Body of pancreas (tissue), 4 donors: Measurements from ENCODE around the gene KIAA0232. TPM values are rescaled to one million over a fixed set of nuclear protein-coding genes. Genes with fewer than 3 reads are reported as not detected.
"Not testable (repeated sequence)": the region's sequence is repeated elsewhere in the genome, so short reads cannot be mapped to it uniquely, and the experiment has no call there.

ENCODE experiments used
- ATAC-seq: fragments of 150-250 bp; one replicate; pipeline ENCODE4 v1.9.1; 2016
- DNase-seq, 4 donors: peaks; one replicate each; pipeline ENCODE4 v3.0.0-alpha.2; 2019
- H3K27ac ChIP-seq, 4 donors: fragments of 200-600 bp; sonication (generic); 1 replicate in 3 of 4; 2 replicates in 1 of 4; pipeline versions ENCODE4 v1.5.1 to v1.6.1; 2016 to 2019; ENCODE audit warnings: mild to moderate bottlenecking in 1 of 4, mixed read lengths in 1 of 4, moderate library complexity in 1 of 4
- H3K27me3 ChIP-seq, 2 donors: fragments of 200-600 bp; sonication (generic); one replicate each; pipeline ENCODE4 v1.6.0; 2016; ENCODE audit warnings: mild to moderate bottlenecking in 1 of 2
- H3K36me3 ChIP-seq, 2 donors: fragments of 200-600 bp; sonication (generic); replicated peaks in 1 of 2; 2 replicates each; pipeline ENCODE4 v1.5.1; 2016; ENCODE audit warnings: low read depth in 2 of 2; ENCODE audit not compliant: insufficient read depth in 1 of 2
- H3K4me1 ChIP-seq: fragments of 200-600 bp; sonication (generic); one replicate; pipeline ENCODE4 v1.6.0; 2016
- H3K4me3 ChIP-seq, 2 donors: fragments of 200-600 bp; sonication (generic); 1 replicate in 1 of 2; 2 replicates in 1 of 2; pipeline ENCODE4 v1.5.1; 2016 to 2019
- H3K9me3 ChIP-seq, 3 donors: fragments of 200-600 bp; sonication (generic); 1 replicate in 2 of 3; 2 replicates in 1 of 3; pipeline ENCODE4 v1.5.1; 2016
- CTCF ChIP-seq, 7 experiments: fragments of 450-650 bp in 4 of 7; fragments of 200-600 bp in 3 of 7; sonication (generic) in 3 of 7; IDR thresholded peaks; one replicate each; pipeline ENCODE4 v1.5.1; 2016 to 2019; ENCODE audit warnings: antibody characterized with exemption in 7 of 7
- POLR2A ChIP-seq, 3 donors: fragments of 450-650 bp; IDR thresholded peaks; one replicate each; pipeline ENCODE4 v1.6.1; 2016; ENCODE audit warnings: antibody characterized with exemption in 3 of 3, mild to moderate bottlenecking in 2 of 3
- WGBS, 2 donors: methylation state at CpG; one replicate each; pipeline ENCODE4 v1.1.5; 2017; 5-methylcytosine and 5-hydroxymethylcytosine counted together
- intact Hi-C: fragments of 100-400 bp; cut with DNase I; formaldehyde crosslinking; loops from one replicate; pipeline ENCODE4 v1.15.1; 2023
- total RNA-seq, 2 donors: library from RNA; depleted of rRNA; stranded (reverse); fragments of >200 nt; gene quantifications; one replicate each; pipeline ENCODE4 v1.1.0, GENCODE V29; 2016

The KIAA0232 gene
- total RNA-seq, 2 donors from 2014 or later = 9.6 to 15.0 TPM

GRCh38 chr4:6826781-6827508, 44.4 kb downstream of the KIAA0232 start:
- Histone ChIP-seq H3K4me3 (no peak overlapping the region), H3K27ac (no peak overlapping the region), H3K27me3 (no peaks in the 10 kb centered on the region), H3K36me3 (peaks cover 0 to 9% of the 10 kb centered on the region in 2 donors), H3K9me3 (no peaks in the 10 kb centered on the region), H3K4me1 (no peaks in the 10 kb centered on the region)
- intact Hi-C loops = no loop called here
- TF ChIP-seq CTCF (IDR thresholded peaks at IDR 0.05) (no peak), POLR2A (IDR thresholded peaks at IDR 0.05) (no peak)
- 81 to 82% methylated on average over 9 of the region's 9 CpGs for WGBS, 2 donors
- DNase-seq (no peak), ATAC-seq (no peak)

GRCh38 chr4:6829086-6829485, 46.6 kb downstream of the KIAA0232 start:
- WGBS, 2 donors = 64 to 68% methylated on average over 5 of the region's 5 CpGs
- Histone ChIP-seq H3K27ac (no peak overlapping the region), H3K9me3 (no peaks in the 10 kb centered on the region), H3K36me3 (peaks cover 0 to 9% of the 10 kb centered on the region in 2 donors), H3K4me1 (no peaks in the 10 kb centered on the region), H3K27me3 (no peaks in the 10 kb centered on the region), H3K4me3 (no peak overlapping the region)
- TF ChIP-seq POLR2A (IDR thresholded peaks at IDR 0.05) = no peak
- TF ChIP-seq CTCF (IDR thresholded peaks at IDR 0.05) = no peak
- ATAC-seq (no peak), DNase-seq (no peak)
- intact Hi-C loops = no loop called here

GRCh38 chr4:6834867-6835266, 52.3 kb downstream of the KIAA0232 start:
- no peak for TF ChIP-seq CTCF (IDR thresholded peaks at IDR 0.05)
- TF ChIP-seq POLR2A (IDR thresholded peaks at IDR 0.05) = no peak
- Histone ChIP-seq H3K9me3 (no peaks in the 10 kb centered on the region), H3K4me1 (peaks cover 6% of the 10 kb centered on the region), H3K27ac (no peak overlapping the region), H3K27me3 (no peaks in the 10 kb centered on the region), H3K4me3 (no peak overlapping the region), H3K36me3 (peaks cover 0 to 2% of the 10 kb centered on the region in 2 donors)
- no peak for DNase-seq
- no peak for ATAC-seq
- intact Hi-C loops = no loop called here
- WGBS, 2 donors = 79 to 98% methylated on average over 2 to 3 of the region's 3 CpGs

GRCh38 chr4:6835616-6836015, 53.1 kb downstream of the KIAA0232 start:
- intact Hi-C loops, ATAC-seq, DNase-seq, H3K27ac ChIP-seq, H3K4me3 ChIP-seq, H3K9me3 ChIP-seq, H3K36me3 ChIP-seq, H3K27me3 ChIP-seq: not testable (repeated sequence)
- peaks cover 14% of the 10 kb centered on the region for H3K4me1 ChIP-seq
- 92 to 100% methylated on average over 4 of the region's 4 CpGs for WGBS, 2 donors

GRCh38 chr4:6837106-6837505, 54.6 kb downstream of the KIAA0232 start:
- WGBS, 2 donors = 95% methylated on average over 13 of the region's 34 CpGs; no CpG with 5 or more reads in 1 of the 2 donors
- H3K36me3 ChIP-seq, H3K9me3 ChIP-seq, H3K27ac ChIP-seq, H3K4me3 ChIP-seq, intact Hi-C loops, ATAC-seq, DNase-seq, H3K27me3 ChIP-seq: not testable (repeated sequence)
- peaks cover 15% of the 10 kb centered on the region for H3K4me1 ChIP-seq

- TF ChIP-seq CTCF (IDR thresholded peaks at IDR 0.05) (no peak), POLR2A (IDR thresholded peaks at IDR 0.05) (no peak)
- intact Hi-C loops = no loop called here
- Histone ChIP-seq H3K27me3 (no peaks in the 10 kb centered on the region), H3K4me3 (no peak overlapping the region), H3K27ac (no peak overlapping the region), H3K4me1 (peaks cover 15% of the 10 kb centered on the region), H3K36me3 (no peaks in the 10 kb centered on the region), H3K9me3 (no peaks in the 10 kb centered on the region)
- 77 to 86% methylated on average over 4 of the region's 4 CpGs for WGBS, 2 donors
- ATAC-seq (no peak), DNase-seq (no peak)
Measured at GRCh38 chr4:6839579-6839978, 57.1 kb downstream of the KIAA0232 start.
